Omental fat pad (tissue), 4 donors: ENCODE results near the gene SCN11A. TPM values are rescaled to one million over a fixed set of nuclear protein-coding genes. Genes with fewer than 3 reads are reported as not detected.

Experiments
- ATAC-seq: fragments of 150-250 bp; one replicate; pipeline ENCODE4 v1.9.1; 2016; ENCODE audit warnings: mild to moderate bottlenecking, moderate library complexity; ENCODE audit not compliant: low FRiP score
- DNase-seq: peaks from one replicate; pipeline ENCODE4 v3.0.0-alpha.2; 2019; ENCODE audit warnings: low spot score
- CTCF ChIP-seq, 3 donors: fragments of 450-650 bp; IDR thresholded peaks; one replicate each; pipeline ENCODE4 v1.5.1; 2016 to 2017; ENCODE audit warnings: antibody characterized with exemption in 3 of 3, mild to moderate bottlenecking in 3 of 3, moderate library complexity in 2 of 3
- total RNA-seq, 4 donors: library from RNA; depleted of rRNA; stranded (reverse); fragments of >200 nt; gene quantifications; one replicate each; pipeline ENCODE4 v1.1.0, GENCODE V29; 2016

Gene SCN11A
- total RNA-seq: under 1 TPM; 0.31 to 0.63 (median 0.46) TPM

- no peak for TF ChIP-seq CTCF (IDR thresholded peaks at IDR 0.05)
- ATAC-seq (peak; percentile 97), DNase-seq (peak; percentile 93)
These were observed at the start of gene SCN11A, which contains the start of gene WDR48 for GRCh38 chr3:39051649-39052561. SCN11A (minus strand) TSS chr3:39051944; CDS start chr3:38950362, 101,582 bp downstream. WDR48 (plus strand) TSS chr3:39052016; CDS start chr3:39052026, 10 bp downstream.

GRCh38 chr3:39101022-39101689, 49.4 kb upstream of the SCN11A start:
- no peak for TF ChIP-seq CTCF (IDR thresholded peaks at IDR 0.05)
- no peak for ATAC-seq
- no peak for DNase-seq

- no peak for TF ChIP-seq CTCF (IDR thresholded peaks at IDR 0.05)
- DNase-seq (no peak), ATAC-seq (no peak)
These were observed 48.7 kb upstream of the SCN11A start for GRCh38 chr3:39100500-39100886.

- TF ChIP-seq CTCF (IDR thresholded peaks at IDR 0.05): no peak
- DNase-seq (no peak), ATAC-seq (no peak)
These were observed 48.2 kb upstream of the SCN11A start for GRCh38 chr3:39099738-39100499.

GRCh38 chr3:39099242-39099641, 47.5 kb upstream of the SCN11A start:
- no peak for TF ChIP-seq CTCF (IDR thresholded peaks at IDR 0.05)
- no peak for DNase-seq
- ATAC-seq: no peak

- TF ChIP-seq CTCF (IDR thresholded peaks at IDR 0.05): no peak
- ATAC-seq (no peak), DNase-seq (no peak)
These were observed 46.8 kb upstream of the SCN11A start for GRCh38 chr3:39098473-39099000.
